CD8-positive, alpha-beta memory T cell (primary cell): ENCODE data around the gene CSTPP1. TPM values are rescaled to one million over a fixed set of nuclear protein-coding genes. Genes with fewer than 3 reads are reported as not detected.

Experiments used
- CTCF ChIA-PET: fragments of 350-600 bp; sonication (Branson Sonifier 250); formaldehyde crosslinking; loops from one replicate; lab custom pipeline; 2021; ENCODE audit warnings: antibody characterized with exemption; lab: Charles Lee
- POLR2A ChIA-PET: fragments of 350-600 bp; sonication (Branson Sonifier 250); formaldehyde crosslinking; loops from one replicate; lab custom pipeline; 2021; ENCODE audit warnings: antibody characterized with exemption; lab: Charles Lee
- DNase-seq, 5 donors: peaks; one replicate each; pipeline versions ENCODE4 v3.0.0 to v3.0.0-alpha.2; 2020 to 2022; ENCODE audit warnings: mixed read lengths in 1 of 5
- H3K27ac ChIP-seq: one replicate; pipeline ENCODE4 v1.7.0; 2013; ENCODE audit warnings: low read depth, mild to moderate bottlenecking, low read length, moderate library complexity
- H3K27me3 ChIP-seq: 2 replicates; pipeline ENCODE4 v1.7.0; 2013; ENCODE audit warnings: low read length, mild to moderate bottlenecking; ENCODE audit not compliant: insufficient read depth, poor library complexity, severe bottlenecking
- H3K36me3 ChIP-seq: 2 replicates; pipeline ENCODE4 v1.7.0; 2013; ENCODE audit warnings: mild to moderate bottlenecking, low read length, moderate library complexity; ENCODE audit not compliant: insufficient read depth
- H3K4me1 ChIP-seq: 2 replicates; pipeline ENCODE4 v1.7.0; 2013; ENCODE audit warnings: mild to moderate bottlenecking, low read length, moderate library complexity; ENCODE audit not compliant: insufficient read depth
- H3K4me3 ChIP-seq: 2 replicates; pipeline ENCODE4 v1.7.0; 2013; ENCODE audit warnings: mild to moderate bottlenecking, low read length
- H3K9me3 ChIP-seq: 2 replicates; pipeline ENCODE4 v1.7.0; 2013; ENCODE audit warnings: mild to moderate bottlenecking, low read length
- H3K27ac Mint-ChIP-seq, 8 donors: one replicate each; pipeline ENCODE4 v1.8.0; 2020 to 2021; ENCODE audit warnings: mixed read lengths in 8 of 8, mild to moderate bottlenecking in 6 of 8, inconsistent platforms in 3 of 8, moderate library complexity in 3 of 8
- H3K27me3 Mint-ChIP-seq, 2 donors: one replicate each; pipeline ENCODE4 v1.8.0; 2020 to 2021; ENCODE audit warnings: mixed read lengths in 2 of 2, mild to moderate bottlenecking in 1 of 2, moderate library complexity in 1 of 2
- H3K36me3 Mint-ChIP-seq, 3 donors: one replicate each; pipeline ENCODE4 v1.8.0; 2020 to 2021; ENCODE audit warnings: mixed read lengths in 3 of 3, inconsistent platforms in 1 of 3, mild to moderate bottlenecking in 1 of 3
- H3K4me1 Mint-ChIP-seq, 3 donors: one replicate each; pipeline ENCODE4 v1.8.0; 2020 to 2021; ENCODE audit warnings: mixed read lengths in 3 of 3, inconsistent platforms in 1 of 3, mild to moderate bottlenecking in 1 of 3
- H3K4me3 Mint-ChIP-seq, 7 donors: one replicate each; pipeline ENCODE4 v1.8.0; 2020 to 2021; ENCODE audit warnings: mixed read lengths in 7 of 7, mild to moderate bottlenecking in 6 of 7, moderate library complexity in 4 of 7, inconsistent platforms in 2 of 7
- H3K9me3 Mint-ChIP-seq, 5 donors: one replicate each; pipeline ENCODE4 v1.8.0; 2020 to 2022; ENCODE audit warnings: mixed read lengths in 5 of 5, mild to moderate bottlenecking in 3 of 5, moderate library complexity in 2 of 5, inconsistent platforms in 1 of 5
- polyA plus RNA-seq: library from polyadenylated mRNA; unstranded; fragments of 300-500 nt; fragmentation: Illumina TruSeq; gene quantifications from one replicate; pipeline ENCODE4 v1.2.3, GENCODE V29; 2021
- total RNA-seq, 2 experiments: library from RNA; stranded (reverse); gene quantifications; one replicate each; pipeline ENCODE4 v1.2.3, GENCODE V29; 2021

The CSTPP1 gene
- total and polyA plus RNA-seq, 3 experiments from 2014 or later: 16.9 to 19.7 (median 18.4) TPM

- H3K27ac ChIP-seq: no peak overlapping the region
Measured at GRCh38 chr11:47044119-47044518, 107.6 kb downstream of the CSTPP1 start.

GRCh38 chr11:47047972-47048371 lies 111.4 kb downstream of the CSTPP1 start:
- no peaks in the 10 kb centered on the region for H3K4me1 Mint-ChIP-seq
- peak overlapping the region in 1 of 8 donors; percentile 75 for H3K27ac Mint-ChIP-seq
- H3K27me3 Mint-ChIP-seq: no peaks in the 10 kb centered on the region
- Histone ChIP-seq H3K4me3 (no peak overlapping the region), H3K27me3 (no peaks in the 10 kb centered on the region), H3K27ac (no peak overlapping the region), H3K36me3 (no peaks in the 10 kb centered on the region), H3K4me1 (no peaks in the 10 kb centered on the region), H3K9me3 (no peaks in the 10 kb centered on the region)
- POLR2A ChIA-PET: no interaction called here
- H3K9me3 Mint-ChIP-seq: no peaks in the 10 kb centered on the region
- DNase-seq: no peak
- CTCF ChIA-PET: no interaction called here
- peaks cover 3 to 8% (median 8%) of the 10 kb centered on the region in 3 donors for H3K36me3 Mint-ChIP-seq
- no peak overlapping the region for H3K4me3 Mint-ChIP-seq

More at GRCh38 chr11:47044119-47044518, 107.6 kb downstream of the CSTPP1 start:
- H3K4me1 Mint-ChIP-seq: no peaks in the 10 kb centered on the region
- H3K9me3 ChIP-seq: no peaks in the 10 kb centered on the region
- H3K27me3 Mint-ChIP-seq: no peaks in the 10 kb centered on the region
- H3K9me3 Mint-ChIP-seq: no peaks in the 10 kb centered on the region
- H3K27me3 ChIP-seq: no peaks in the 10 kb centered on the region
- no peaks in the 10 kb centered on the region for H3K4me1 ChIP-seq
- ChIA-PET POLR2A (no interaction called here), CTCF (interaction anchor here (0.6 kb wide), 1 partner anchor 324 kb away, joined by 3 read pairs; no protein-coding TSS in a partner anchor)
- DNase-seq: no peak
- no peaks in the 10 kb centered on the region for H3K36me3 ChIP-seq
- H3K36me3 Mint-ChIP-seq: peaks cover 0 to 3% (median 0%) of the 10 kb centered on the region in 3 donors
- H3K4me3 Mint-ChIP-seq: no peak overlapping the region
- H3K27ac Mint-ChIP-seq: no peak overlapping the region
- no peak overlapping the region for H3K4me3 ChIP-seq

GRCh38 chr11:47050284-47050683 lies 113.7 kb downstream of the CSTPP1 start:
- CTCF ChIA-PET: no interaction called here
- H3K4me1 Mint-ChIP-seq: no peaks in the 10 kb centered on the region

GRCh38 chr11:47051217-47051616 lies 114.7 kb downstream of the CSTPP1 start:
- Mint-ChIP-seq H3K36me3 (peaks cover 9 to 20% (median 10%) of the 10 kb centered on the region in 3 donors), H3K9me3 (no peaks in the 10 kb centered on the region), H3K4me1 (no peaks in the 10 kb centered on the region), H3K27me3 (no peaks in the 10 kb centered on the region), H3K4me3 (no peak overlapping the region), H3K27ac (no peak overlapping the region)
- H3K4me1 ChIP-seq: no peaks in the 10 kb centered on the region
- ChIA-PET CTCF (no interaction called here), POLR2A (no interaction called here)
- H3K9me3 ChIP-seq: no peaks in the 10 kb centered on the region
- H3K36me3 ChIP-seq: no peaks in the 10 kb centered on the region
- no peak overlapping the region for H3K4me3 ChIP-seq
- H3K27ac ChIP-seq: no peak overlapping the region
- DNase-seq: no peak
- no peaks in the 10 kb centered on the region for H3K27me3 ChIP-seq

More at GRCh38 chr11:47050284-47050683, 113.7 kb downstream of the CSTPP1 start:
- no peak for DNase-seq
- H3K36me3 Mint-ChIP-seq: peaks cover 9 to 13% (median 10%) of the 10 kb centered on the region in 3 donors
- H3K4me3 Mint-ChIP-seq: no peak overlapping the region
- no peak overlapping the region for H3K4me3 ChIP-seq
- POLR2A ChIA-PET: no interaction called here
- no peaks in the 10 kb centered on the region for H3K9me3 Mint-ChIP-seq
- H3K4me1 ChIP-seq: no peaks in the 10 kb centered on the region
- H3K27ac Mint-ChIP-seq: no peak overlapping the region
- no peak overlapping the region for H3K27ac ChIP-seq
- no peaks in the 10 kb centered on the region for H3K27me3 ChIP-seq
- H3K36me3 ChIP-seq: no peaks in the 10 kb centered on the region
- no peaks in the 10 kb centered on the region for H3K27me3 Mint-ChIP-seq
- H3K9me3 ChIP-seq: no peaks in the 10 kb centered on the region

- H3K9me3 ChIP-seq: no peaks in the 10 kb centered on the region
- H3K36me3 ChIP-seq: no peaks in the 10 kb centered on the region
- POLR2A ChIA-PET: no interaction called here
- H3K27me3 ChIP-seq: no peaks in the 10 kb centered on the region
- Mint-ChIP-seq H3K27ac (no peak overlapping the region), H3K9me3 (no peaks in the 10 kb centered on the region), H3K4me1 (no peaks in the 10 kb centered on the region), H3K4me3 (no peak overlapping the region), H3K36me3 (peaks cover 9 to 22% (median 10%) of the 10 kb centered on the region in 3 donors), H3K27me3 (no peaks in the 10 kb centered on the region)
- no peak overlapping the region for H3K4me3 ChIP-seq
- no peak for DNase-seq
- no peak overlapping the region for H3K27ac ChIP-seq
- no peaks in the 10 kb centered on the region for H3K4me1 ChIP-seq
- CTCF ChIA-PET: no interaction called here
Measured at GRCh38 chr11:47052165-47052564, 115.6 kb downstream of the CSTPP1 start.

GRCh38 chr11:47052576-47052975 lies 116.0 kb downstream of the CSTPP1 start:
- Histone ChIP-seq H3K27me3 (no peaks in the 10 kb centered on the region), H3K9me3 (no peaks in the 10 kb centered on the region), H3K4me1 (no peaks in the 10 kb centered on the region), H3K27ac (no peak overlapping the region), H3K4me3 (no peak overlapping the region), H3K36me3 (no peaks in the 10 kb centered on the region)
- H3K27me3 Mint-ChIP-seq: no peaks in the 10 kb centered on the region
- POLR2A ChIA-PET: no interaction called here
- peaks cover 0 to 2% (median 0%) of the 10 kb centered on the region in 5 donors for H3K9me3 Mint-ChIP-seq
- DNase-seq: no peak
- CTCF ChIA-PET: no interaction called here
- H3K36me3 Mint-ChIP-seq: peaks cover 12 to 25% (median 14%) of the 10 kb centered on the region in 3 donors
- H3K4me1 Mint-ChIP-seq: no peaks in the 10 kb centered on the region
- H3K27ac Mint-ChIP-seq: no peak overlapping the region
- no peak overlapping the region for H3K4me3 Mint-ChIP-seq

GRCh38 chr11:47055534-47055933 lies 119.0 kb downstream of the CSTPP1 start:
- Histone ChIP-seq H3K4me3 (no peak overlapping the region), H3K4me1 (no peaks in the 10 kb centered on the region), H3K27ac (no peak overlapping the region), H3K36me3 (no peaks in the 10 kb centered on the region), H3K27me3 (no peaks in the 10 kb centered on the region), H3K9me3 (no peaks in the 10 kb centered on the region)
- no peaks in the 10 kb centered on the region for H3K27me3 Mint-ChIP-seq
- ChIA-PET POLR2A (no interaction called here), CTCF (no interaction called here)
- no peak overlapping the region for H3K4me3 Mint-ChIP-seq
- H3K36me3 Mint-ChIP-seq: peaks cover 13 to 30% (median 17%) of the 10 kb centered on the region in 3 donors
- peaks cover 0 to under 1% (median 0%) of the 10 kb centered on the region in 3 donors for H3K4me1 Mint-ChIP-seq
- peaks cover 0 to 3% (median 0%) of the 10 kb centered on the region in 5 donors for H3K9me3 Mint-ChIP-seq
- no peak for DNase-seq
- H3K27ac Mint-ChIP-seq: no peak overlapping the region

- Histone ChIP-seq H3K9me3 (no peaks in the 10 kb centered on the region), H3K36me3 (no peaks in the 10 kb centered on the region), H3K27ac (no peak overlapping the region), H3K27me3 (no peaks in the 10 kb centered on the region), H3K4me3 (no peak overlapping the region), H3K4me1 (no peaks in the 10 kb centered on the region)
- Mint-ChIP-seq H3K4me3 (no peak overlapping the region), H3K9me3 (peaks cover 0 to 3% (median 0%) of the 10 kb centered on the region in 5 donors), H3K36me3 (peaks cover 13 to 30% (median 17%) of the 10 kb centered on the region in 3 donors), H3K4me1 (peaks cover 0 to 3% (median 0%) of the 10 kb centered on the region in 3 donors), H3K27me3 (no peaks in the 10 kb centered on the region), H3K27ac (no peak overlapping the region)
- ChIA-PET CTCF (no interaction called here), POLR2A (no interaction called here)
- no peak for DNase-seq
Measured at GRCh38 chr11:47056261-47056915, 119.8 kb downstream of the CSTPP1 start.
